HG03520 (cell line): Measurements from ENCODE around the gene PPFIBP1.
"Not testable (repeated sequence)": the region's sequence is repeated elsewhere in the genome, so short reads cannot be mapped to it uniquely, and the experiment has no call there.

Experiments used
- ATAC-seq: cut with Tn5 transposase; IDR thresholded peaks from one replicate; pipeline ENCODE4 v1.9.1; 2021; ENCODE audit warnings: mild to moderate bottlenecking, moderate library complexity; ENCODE audit not compliant: unreplicated experiment

The PPFIBP1 gene

DNA sequence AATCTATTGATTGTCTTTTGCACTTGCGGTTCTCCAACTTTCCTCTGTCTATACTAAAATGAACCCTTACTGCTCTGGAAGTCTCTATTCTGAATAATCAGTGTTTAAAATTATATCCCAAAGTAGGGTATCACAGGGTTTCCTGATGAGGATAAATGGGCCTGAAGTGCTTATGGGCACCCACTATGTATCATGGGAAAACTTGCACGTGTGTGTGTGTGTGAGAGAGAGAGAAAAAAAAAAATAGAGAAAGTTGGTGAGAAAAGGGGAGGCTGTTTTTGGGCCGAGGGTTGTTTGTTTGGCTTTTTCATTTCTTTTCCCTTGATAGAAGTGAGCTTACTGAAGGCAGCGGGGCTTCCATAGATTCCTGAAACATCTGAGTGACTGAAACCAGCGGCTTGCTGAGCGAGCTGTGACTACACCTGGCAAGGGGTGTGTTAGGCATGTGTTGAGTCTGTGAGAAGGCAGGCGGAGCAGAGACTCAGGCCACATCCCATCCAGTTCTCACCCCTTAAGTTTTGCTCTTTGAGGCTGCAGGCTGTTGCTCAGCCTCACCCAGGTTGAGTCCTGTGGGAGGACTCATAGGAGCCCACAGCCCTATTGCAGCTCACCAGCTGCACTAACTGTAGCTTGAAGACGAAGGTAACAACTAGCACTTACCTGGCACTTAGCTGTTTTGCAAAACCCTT is 17.2 kb downstream of the PPFIBP1 start:
- no peak for ATAC-seq

DNA sequence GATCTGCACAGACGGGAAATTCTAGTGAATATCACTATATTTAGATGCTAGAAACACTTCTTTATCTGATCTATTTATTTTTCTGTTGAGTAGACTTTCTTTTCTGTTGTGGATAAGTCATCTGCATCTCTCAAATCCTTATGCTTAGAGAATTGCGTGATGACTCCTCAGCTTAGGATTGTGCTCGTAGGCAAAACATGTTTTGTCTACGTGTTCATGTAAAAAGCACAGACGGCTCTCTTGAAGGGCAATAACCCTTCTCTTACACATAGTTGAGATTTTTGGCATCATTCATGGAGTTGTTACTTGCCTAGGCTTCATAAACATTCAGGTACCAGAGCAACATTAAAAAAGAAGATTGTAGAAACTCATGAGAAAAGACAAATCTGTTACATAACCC is 18.6 kb downstream of the PPFIBP1 start:
- no peak for ATAC-seq

DNA sequence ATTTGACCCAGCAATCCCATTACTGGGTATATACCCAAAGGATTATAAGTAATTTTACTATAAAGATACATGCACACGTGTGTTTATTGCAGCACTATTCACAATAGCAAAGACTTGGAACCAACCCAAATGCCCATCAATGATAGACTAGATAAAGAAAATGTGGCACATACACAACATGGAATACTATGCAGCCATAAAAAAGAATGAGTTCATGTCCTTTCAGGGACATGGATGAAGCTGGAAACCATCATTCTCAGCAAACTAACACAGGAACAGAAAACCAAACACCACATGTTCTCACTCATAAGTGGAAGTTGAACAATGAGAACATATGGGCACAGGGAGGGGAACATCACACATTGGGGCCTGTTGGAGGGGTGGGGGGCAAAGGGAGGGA is 20.9 kb downstream of the PPFIBP1 start:
- not testable (repeated sequence) for ATAC-seq

DNA sequence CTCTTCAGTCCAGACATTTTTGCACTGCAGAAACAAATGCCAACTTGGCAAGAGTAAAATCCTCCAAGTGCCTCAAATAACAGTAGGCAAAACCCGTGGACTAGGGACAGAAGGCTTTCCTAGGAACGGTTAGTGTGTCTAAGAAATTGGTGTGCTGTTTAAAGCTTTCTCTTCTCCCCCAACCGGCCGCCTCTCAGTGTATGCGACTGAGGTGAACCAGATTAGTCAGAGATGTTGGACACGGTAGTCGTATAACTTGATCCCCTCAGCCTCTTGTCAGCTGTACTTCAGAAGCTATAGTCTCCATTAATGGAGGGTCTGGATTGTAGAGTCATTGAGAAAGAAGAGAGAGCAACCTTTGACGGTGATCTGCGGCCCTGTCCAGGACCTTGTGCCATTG is 21.7 kb downstream of the PPFIBP1 start:
- no peak for ATAC-seq

DNA sequence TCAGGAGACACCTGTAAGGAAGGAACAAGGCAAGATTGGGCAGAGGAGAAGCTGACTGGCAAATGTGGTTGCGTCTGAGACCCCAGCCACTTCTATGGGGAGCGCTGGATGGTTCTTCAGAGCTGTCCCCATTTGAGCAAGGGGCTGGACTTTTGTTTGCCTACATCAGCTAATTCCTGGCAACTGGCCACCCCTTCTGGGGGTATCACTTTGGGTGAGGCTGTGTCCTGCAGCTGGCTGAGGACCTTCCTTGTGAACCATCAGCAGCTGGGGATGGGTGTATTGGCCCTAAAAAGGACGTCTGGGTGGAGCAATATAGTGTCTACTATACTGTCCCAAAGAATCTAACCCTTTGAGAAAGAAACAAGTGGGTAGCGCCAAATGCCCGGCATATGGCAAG is 23.6 kb downstream of the PPFIBP1 start:
- ATAC-seq, result no peak

DNA sequence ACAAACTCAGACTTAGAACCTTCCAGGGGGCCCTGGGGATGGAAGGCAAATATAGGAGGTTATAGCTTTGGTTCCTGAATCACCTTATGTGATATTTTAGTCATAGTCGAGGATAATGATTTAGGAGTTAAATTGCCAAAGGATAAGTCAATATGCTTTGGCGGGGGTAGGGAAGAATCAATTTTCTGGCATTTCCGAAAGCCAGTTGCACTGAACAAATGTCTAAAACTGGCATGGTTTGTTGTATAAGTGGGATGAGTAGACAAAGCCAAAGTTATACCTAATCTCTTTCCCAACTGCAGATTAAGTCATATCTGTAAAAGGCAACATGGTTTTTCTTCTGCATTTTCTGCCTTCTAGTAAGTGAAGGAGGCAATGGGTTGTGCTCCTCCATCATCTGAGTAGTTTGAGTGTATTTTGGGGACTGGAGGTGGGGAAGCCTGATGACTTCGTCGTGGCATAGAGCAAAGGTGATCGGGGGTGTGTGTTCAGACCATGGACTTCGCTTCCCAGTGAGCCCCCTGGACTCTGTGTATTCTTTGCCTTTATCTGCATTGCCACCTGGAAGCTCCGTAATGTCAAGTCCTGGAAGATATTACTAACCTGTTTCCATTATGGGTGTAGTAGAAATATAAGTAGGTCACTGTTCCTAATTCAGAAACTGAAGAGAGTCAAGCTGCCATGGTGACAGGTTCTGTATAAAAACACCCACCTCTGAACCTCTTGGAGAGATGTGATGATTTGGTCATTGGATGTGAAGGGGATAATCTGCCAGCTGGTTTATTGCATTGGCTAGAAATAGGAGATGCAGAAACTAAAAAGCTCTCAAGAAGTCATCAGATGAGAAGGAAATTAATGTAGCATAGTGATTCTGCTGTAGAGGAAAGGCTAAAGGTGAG is 24.5 kb downstream of the PPFIBP1 start:
- ATAC-seq, result no peak

DNA sequence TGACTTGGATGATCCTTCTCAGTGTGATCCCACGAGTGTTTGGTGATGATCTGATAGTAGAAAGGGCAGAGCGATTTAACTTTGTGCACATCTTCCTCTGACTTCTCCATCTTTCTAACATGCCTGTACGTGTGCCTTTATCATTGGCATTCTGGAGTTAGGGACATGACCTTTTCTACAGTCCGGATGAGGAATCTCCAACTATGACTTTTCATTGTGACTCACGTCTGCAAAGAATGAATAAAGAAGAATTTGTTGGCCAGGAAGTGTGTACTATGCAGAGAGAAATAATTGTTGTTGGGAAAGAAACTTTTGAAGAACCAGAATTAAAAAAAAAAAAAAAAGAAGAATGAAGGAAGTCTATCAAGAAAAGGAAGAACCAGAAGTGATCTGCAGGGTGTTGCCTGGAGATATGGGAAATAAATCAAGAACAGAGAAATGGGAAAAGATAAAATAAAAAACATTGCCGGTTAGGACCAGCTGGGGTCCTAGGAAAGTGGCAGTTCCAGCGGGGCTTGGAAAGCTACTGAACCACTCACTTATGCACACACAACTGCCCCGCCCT is 25.3 kb downstream of the PPFIBP1 start:
- ATAC-seq, result no peak

DNA sequence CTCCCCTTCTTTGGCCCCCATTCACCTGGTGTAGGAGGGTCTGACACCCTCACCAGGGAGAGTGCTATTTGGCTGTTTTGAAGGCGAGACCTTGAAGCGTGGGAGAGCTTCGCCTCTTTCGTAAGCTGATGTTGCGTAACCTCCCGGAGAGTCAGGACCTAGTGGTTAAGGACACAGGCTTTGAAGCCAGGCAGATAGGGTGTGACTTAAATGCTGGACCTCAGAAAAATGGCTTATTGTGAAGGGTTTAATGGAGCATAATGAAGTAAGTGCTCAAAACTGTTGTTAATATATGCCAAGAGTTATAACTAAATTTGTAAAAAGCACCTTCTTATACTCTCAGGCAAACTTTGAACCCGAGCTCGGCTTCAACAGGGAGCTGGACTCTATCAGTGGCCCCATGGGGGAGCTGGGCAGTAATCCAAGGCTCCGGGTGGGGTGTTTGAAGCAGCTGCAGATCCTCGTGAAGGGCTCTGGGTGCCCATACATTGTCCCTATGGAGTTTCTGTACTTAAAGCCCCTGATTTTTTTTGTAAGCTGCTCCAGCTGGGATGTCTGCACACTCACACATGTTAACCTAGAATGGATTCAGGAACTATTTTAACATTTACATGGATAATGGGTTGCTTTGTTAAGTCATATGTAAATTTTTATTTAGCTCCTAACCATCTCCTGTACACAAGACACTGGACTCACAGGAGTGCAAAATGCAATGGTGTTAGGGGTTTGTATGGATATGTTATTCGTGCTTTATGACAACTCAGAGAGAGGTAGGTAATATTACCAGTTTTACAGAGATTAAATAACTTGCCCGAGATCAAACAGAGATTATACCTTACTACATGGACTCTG is 26.0 kb downstream of the PPFIBP1 start:
- no peak for ATAC-seq

DNA sequence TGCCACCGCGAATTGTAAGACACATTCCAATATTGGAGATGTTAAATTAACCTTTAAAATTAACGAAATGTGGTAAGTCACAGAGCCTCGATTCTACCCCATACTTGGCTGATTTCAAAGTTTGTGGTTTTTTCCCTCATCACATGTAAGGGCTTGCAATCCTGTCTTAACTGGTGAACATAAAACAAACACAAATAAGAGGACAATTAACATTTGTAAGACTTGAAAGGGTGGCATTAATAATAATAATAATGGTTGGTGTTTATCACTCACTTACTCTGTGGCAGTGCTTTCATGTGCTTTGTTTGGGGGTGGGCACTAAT is 26.6 kb downstream of the PPFIBP1 start:
- ATAC-seq, result no peak

DNA sequence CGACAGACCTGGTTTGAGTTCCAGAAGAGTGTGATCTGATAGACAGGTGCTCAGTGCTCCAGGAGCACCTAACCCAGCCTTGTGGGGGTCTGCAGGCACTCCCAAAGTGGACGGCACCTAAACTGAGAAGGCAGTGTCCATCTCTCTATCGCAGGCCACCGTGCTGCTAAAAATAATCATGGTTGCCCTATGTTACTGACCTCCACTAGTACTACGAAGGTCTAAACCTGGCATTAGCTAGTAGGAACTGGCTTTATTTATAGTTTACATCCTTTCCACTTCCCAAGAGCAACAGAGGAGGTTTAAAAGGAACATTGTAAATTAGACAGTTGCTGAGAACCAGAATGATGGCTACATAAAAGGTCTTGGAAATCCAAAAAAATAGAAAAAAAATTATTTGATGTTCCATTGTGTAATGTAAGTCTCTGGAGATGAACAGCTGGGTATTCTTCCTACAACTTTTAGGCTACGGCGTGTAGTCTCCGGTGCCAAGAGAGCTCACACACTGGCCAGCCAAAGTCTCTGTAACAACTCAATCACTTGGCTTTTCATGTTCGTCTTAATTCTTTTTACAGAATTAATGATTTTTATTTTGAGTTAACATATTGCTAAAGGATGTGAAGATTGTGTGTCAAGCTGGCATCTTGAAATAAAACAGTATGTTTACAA is 27.3 kb downstream of the PPFIBP1 start:
- no peak for ATAC-seq

DNA sequence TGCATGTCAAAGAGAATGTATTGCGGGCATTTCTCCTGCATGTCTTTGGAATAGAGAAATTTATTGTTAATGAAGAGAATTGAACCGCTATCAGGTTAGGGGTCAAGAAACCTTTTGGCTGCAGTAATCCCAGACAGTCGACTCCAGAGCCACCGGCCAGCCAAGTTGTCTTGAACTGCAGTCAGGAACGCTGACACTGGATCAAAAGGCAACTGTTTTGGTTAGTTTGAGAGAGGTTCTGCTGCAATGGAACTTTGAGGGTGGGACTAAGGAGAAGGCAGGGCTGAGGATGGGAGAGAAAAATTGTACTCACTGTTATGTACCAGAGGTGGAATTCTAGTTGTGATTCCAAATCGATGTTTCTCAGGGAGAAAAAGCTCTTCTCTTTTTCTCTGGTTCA is 28.2 kb downstream of the PPFIBP1 start:
- no peak for ATAC-seq

DNA sequence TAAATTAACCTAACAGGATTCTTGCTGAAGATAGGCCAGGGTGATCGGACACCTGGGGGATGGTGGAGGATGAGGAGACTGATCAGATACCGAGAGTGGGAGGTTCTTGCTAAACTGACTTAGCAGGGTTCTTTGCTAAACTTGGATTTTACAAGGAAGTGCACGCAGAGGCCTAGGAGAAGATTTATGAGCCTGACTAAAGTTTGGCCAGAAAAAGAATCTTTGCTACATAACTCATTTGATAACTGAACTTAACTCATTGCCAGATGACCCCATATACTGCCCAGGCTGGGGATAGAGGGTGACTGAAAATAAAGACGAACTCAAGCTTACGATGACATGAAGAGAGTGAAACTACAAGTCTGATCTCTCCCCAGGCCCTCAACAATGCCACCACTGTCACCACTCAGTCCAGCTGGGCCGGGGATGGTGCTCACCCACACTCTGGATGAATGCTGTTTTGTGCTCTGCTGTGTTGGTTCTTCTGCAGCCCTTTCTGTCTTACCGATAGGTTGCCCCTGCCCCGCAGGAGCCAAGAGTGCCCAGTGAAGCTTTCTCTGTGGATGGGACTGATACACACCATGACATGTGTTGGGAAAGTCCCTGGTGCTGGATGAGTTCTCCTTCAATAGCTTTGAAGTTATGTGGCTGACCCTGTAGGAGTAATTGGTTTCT is 29.0 kb downstream of the PPFIBP1 start:
- ATAC-seq, result no peak

DNA sequence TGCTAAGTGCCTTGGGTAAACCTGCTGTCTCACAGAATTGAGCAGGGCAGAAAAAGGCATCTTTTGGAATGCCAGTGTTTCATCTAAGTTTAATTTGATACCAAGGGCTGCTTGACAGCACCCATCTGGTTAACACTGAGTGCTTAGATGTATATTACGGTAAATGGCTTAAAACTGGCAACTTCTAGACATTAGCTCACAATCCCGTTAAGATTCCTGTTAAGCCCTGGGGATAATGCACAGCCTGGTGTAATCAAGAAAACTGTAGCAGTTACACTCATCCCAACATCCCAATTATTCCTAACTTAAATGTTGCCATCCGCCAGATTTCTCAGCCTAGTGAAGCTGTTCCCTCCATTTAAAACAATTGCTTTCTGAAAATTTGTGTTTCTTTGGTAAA is 29.9 kb downstream of the PPFIBP1 start:
- ATAC-seq, result no peak

DNA sequence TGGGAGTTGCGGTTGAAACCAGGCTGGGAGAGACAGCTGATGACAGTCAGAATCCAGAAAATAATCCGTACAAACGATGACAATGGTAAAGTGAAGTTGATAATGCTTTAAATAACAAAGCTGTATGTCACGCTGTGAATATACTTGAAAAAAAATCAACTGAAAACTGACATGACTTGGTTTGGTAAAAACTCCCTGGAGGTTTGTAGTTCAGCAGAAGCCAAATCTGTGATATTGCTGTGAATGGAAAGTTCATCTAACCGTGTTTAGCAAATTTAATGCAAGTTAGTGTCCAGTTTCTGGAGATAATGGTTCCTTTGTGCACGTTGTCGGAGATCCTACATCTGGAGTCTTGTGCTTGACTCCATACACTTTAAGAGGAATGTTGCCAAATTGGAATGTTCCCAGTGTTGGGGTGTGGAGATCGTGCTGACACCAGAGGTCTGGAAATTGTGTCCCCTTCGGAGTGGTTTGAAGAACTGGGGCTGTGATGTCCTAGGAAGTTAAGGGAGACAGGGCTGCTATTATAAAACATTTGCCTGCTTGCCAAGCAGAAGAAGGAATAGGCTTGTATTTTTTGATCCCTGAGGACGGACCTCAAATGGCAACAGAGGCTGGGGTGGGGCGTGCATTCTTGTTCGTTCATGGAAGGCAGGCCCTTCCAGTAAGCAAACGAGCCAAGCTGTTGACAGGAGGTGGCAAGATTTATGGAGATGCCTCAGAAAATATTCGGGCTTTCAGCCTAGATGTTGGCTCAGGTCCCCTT is 30.6 kb downstream of the PPFIBP1 start:
- ATAC-seq, result no peak

DNA sequence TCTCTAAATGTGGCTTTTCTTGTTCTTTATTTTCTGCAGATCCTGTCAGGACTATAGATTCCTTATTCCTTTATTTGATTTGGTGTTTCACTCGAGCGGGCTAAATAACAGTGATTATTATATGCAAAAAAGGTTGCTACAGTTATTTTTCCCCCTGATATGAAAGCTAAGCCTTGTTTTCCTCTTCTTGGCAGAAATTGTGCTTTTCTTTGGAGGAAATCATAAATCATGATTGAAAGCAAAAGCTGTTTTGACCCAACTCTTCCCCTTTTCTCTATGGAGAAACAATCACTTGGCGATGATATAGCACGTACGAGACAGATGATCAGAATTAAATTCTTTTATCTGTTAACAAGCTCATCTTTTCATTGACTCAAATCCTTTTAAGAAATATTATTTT is 31.4 kb downstream of the PPFIBP1 start:
- no peak for ATAC-seq

DNA sequence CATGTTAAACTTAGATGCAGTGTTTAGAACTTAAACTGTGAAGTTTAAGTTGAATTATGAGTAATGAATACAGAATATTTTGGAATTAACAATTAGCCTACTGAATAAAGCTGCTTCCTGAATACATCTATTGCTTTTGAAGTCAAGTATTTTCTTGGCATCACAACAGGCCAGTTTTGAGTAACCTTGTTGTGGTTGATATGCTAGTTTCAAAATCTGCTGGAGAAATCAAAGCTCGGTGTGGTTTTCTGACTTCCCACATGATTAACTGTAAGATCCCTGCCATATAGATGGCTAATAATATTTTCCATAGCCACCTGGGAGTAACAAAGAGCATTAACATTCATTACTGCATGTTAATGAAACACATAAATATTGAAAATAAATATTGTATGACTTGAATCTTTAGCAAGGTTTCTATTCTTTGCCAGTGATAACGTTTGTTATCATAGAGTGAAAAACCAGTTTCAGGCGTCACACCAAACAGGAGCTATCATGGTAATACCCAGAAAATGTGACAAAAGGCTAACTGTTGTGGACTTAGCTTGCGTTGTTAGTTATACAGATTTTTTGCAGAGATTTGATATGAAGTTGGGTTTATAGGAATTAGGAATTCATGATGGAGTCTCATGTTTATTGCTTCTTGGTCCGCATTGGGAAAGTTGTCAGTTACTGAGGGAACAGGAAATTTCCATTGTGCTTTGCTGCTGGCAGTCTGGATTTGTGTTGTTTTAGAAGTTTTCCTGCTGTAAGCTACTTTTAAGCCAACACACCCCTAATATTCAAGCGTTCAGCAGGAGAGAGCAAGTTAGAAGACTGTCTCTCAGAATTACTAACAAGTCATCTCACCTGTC is 32.1 kb downstream of the PPFIBP1 start:
- ATAC-seq, result no peak

DNA sequence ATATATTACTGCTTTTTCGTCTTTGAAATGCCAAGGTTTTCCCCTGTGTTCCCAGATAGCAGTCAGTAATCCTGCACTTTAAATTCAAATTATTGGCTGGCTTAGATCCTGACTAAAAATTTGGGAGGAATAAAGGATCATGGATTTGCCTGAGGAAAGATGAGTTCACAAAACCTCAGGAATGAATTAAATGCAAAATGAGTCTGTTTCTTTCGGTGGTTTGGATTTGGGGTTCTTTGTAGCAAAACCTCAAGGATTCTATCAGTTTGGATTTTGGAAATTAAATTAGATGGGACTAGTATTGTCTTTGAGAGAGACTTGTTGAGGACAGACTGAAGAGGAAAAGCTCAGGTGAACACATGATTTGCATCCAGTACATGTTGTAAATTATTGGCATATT is 36.1 kb downstream of the PPFIBP1 start:
- no peak for ATAC-seq

DNA sequence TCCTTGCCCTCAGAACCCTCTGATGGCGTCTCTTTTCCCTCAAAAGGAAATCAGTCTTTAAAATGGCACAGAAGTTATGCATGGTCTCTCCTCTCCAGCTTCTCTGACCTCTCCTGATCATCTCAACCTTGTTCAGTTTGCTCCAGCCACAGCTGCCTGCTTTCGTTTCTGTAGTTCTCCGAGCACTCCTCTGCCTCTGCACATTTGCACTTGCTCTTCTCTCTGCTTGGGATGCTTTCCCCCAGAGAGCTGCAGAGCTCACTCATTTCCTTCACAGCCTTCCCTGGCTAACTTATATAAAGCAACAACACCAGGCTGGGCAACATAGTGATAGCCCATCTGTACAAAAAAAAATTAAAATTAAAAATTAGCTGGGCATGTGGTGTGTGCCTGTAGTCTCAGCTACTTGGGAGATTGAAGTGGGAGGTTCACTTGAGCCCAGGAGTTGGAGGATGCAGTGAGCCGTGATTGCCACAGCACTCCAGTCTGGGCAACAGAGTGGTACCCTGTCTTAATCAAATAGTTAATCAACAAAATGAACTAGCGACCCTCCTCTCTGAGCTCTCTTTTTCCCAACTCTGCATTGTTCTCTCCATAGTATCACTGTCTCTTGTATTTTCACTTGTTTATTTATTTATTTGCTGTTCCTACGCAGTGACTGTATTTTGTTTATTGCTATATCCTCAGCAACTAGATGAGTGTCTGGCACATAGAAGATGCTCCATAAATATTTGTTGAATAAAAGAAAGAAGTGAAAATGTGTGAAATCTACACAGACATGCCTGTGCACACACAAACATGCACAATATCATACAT is 37.7 kb downstream of the PPFIBP1 start:
- no peak for ATAC-seq
